ENCODE measurements around the gene TSC22D3. TPM values are rescaled to one million over a fixed set of nuclear protein-coding genes. Genes with fewer than 3 reads are reported as not detected.

The TSC22D3 gene
- total and polyA plus RNA-seq, 9 donors, result 39.5 to 82.9 (median 64.3) TPM

DNA sequence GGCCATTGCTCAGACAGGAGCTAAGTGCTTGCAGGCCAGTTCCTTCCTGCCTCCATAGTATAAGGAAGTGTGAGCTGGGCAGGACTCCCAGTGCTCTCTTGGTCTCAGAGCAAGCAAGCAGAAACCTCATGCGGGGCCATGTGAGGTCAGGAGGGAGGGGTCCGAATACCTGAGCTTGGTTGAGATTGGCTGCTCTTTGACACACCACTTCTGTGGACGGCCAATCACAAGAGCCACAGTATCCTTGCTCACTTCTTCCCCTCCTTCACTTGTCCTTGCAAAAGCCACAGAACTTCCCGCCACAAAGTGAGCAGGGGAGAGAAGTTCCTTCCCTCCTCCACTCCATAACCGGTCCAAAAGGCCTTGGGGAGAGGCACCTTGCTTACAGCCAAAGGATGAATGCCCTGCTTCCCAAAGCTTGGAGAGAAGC is 90.6 kb downstream of the TSC22D3 start:
- DNase-seq, result peak; percentile 67
- no peaks in the 10 kb centered on the region for H3K9me3 ChIP-seq (replicated peaks; ENCODE audit: control insufficient read depth, low read depth, low read length)
- no peak overlapping the region for H3K27ac ChIP-seq (ENCODE audit: low read length)

DNA sequence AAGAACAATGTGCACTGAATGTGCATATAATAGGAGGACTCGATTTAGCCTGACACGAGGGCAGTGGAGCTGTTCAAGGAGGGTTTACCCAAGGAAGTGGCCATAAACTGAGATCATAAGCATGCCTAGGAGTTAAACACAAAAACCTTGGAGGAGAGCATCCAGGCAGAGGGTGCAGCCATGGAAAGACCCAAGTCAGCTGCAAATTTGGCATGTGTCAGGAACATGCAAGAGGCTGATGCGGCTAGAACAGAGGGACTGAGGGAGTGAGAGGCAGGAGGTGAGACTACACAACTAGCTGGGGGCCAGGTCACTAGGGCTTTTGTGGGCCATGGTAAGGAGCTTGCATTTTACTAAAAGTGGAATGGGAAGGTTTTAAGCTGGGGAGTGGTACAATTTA is 91.7 kb downstream of the TSC22D3 start:
- WGBS (ENCODE audit: insufficient coverage), result 70% methylated on average over 3 of the region's 3 CpGs
- Histone ChIP-seq H3K27ac (ENCODE audit: low read length) (no peak overlapping the region), H3K36me3 (ENCODE audit: control insufficient read depth, insufficient read depth, low read length) (no peaks in the 10 kb centered on the region), H3K9me3 (replicated peaks; ENCODE audit: control insufficient read depth, low read depth, low read length) (no peaks in the 10 kb centered on the region), H3K4me1 (ENCODE audit: control insufficient read depth, insufficient read depth, low read length) (peaks cover 4% of the 10 kb centered on the region), H3K27me3 (ENCODE audit: control insufficient read depth, insufficient read depth, low read length) (peaks cover 55% of the 10 kb centered on the region), H3K4me3 (ENCODE audit: low read length) (no peak overlapping the region)
- DNase-seq, result no peak

More for the DNA sequence above, 90.6 kb downstream of the TSC22D3 start:
- H3K4me3 ChIP-seq (ENCODE audit: low read length), result no peak overlapping the region
- peaks cover 52% of the 10 kb centered on the region for H3K27me3 ChIP-seq (ENCODE audit: control insufficient read depth, insufficient read depth, low read length)
- no peaks in the 10 kb centered on the region for H3K36me3 ChIP-seq (ENCODE audit: control insufficient read depth, insufficient read depth, low read length)
- H3K4me1 ChIP-seq (ENCODE audit: control insufficient read depth, insufficient read depth, low read length), result peaks cover 4% of the 10 kb centered on the region
- WGBS (ENCODE audit: insufficient coverage), result no CpG with 5 or more reads among the region's 5 CpGs

DNA sequence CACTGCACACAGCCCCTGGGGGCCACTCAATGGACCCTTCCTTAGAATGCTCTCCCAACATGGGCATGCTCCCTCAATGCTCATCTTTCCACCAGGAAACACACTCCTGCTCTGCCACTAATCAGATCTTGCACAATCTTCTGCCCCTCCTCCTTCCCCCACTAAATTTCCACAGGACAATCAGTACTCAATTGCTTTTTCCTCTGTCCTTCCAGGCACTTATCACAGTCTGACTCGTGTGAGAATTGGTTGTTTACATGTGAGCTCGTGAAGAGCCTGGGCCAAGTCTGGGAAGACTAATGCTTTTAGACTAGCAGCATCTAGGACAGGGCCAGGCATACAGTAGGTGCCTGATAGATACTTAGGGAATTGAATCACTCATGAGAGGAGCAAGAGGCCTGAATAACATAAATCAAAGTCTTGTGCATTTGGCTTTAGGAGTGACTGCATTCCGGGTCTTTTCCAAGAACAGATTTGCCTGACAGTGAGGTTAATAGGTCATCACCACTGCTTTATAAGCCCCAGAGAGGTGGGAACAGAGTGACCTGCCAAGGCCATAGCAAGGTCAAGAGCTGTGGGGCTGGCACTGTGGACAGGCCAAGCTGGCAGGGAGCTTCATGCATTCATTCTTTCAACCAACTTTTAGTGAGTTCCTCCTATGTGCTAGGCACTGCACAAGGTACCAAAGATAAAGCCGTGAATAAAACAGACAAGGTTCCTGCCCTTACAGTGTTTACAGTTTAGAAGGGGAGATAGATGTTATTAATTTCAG is 92.3 kb downstream of the TSC22D3 start:
- Histone ChIP-seq H3K9me3 (replicated peaks; ENCODE audit: control insufficient read depth, low read depth, low read length) (no peaks in the 10 kb centered on the region), H3K36me3 (ENCODE audit: control insufficient read depth, insufficient read depth, low read length) (no peaks in the 10 kb centered on the region), H3K4me1 (ENCODE audit: control insufficient read depth, insufficient read depth, low read length) (peaks cover 4% of the 10 kb centered on the region), H3K4me3 (ENCODE audit: low read length) (no peak overlapping the region), H3K27me3 (ENCODE audit: control insufficient read depth, insufficient read depth, low read length) (peaks cover 54% of the 10 kb centered on the region), H3K27ac (ENCODE audit: low read length) (no peak overlapping the region)
- WGBS (ENCODE audit: insufficient coverage), result 44% methylated on average over 3 of the region's 4 CpGs
- peak; percentile 55 for DNase-seq

DNA sequence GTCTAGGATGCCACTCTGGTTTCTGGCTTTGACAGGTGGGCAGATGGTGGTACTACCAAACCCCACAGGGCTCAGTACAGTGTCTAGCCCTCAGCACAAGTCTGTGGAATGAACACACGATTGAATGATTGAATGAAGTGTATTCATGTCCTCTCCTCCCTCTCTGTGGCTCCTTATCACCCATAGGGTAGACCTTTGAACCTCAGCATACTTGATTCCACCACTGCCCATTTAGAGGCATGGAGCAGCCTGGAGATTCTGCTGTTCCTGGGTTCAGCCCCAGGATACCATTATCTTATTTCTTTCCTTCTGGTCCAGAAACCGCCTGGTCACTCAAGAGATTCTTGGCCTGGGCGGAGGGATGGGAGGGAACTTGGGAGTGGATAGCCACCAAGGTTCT is 93.3 kb downstream of the TSC22D3 start:
- DNase-seq, result no peak
- Histone ChIP-seq H3K4me3 (ENCODE audit: low read length) (no peak overlapping the region), H3K27ac (ENCODE audit: low read length) (no peak overlapping the region), H3K9me3 (replicated peaks; ENCODE audit: control insufficient read depth, low read depth, low read length) (no peaks in the 10 kb centered on the region), H3K27me3 (ENCODE audit: control insufficient read depth, insufficient read depth, low read length) (peaks cover 58% of the 10 kb centered on the region), H3K4me1 (ENCODE audit: control insufficient read depth, insufficient read depth, low read length) (peaks cover 10% of the 10 kb centered on the region), H3K36me3 (ENCODE audit: control insufficient read depth, insufficient read depth, low read length) (no peaks in the 10 kb centered on the region)
- WGBS (ENCODE audit: insufficient coverage), result no CpG with 5 or more reads among the region's 3 CpGs

DNA sequence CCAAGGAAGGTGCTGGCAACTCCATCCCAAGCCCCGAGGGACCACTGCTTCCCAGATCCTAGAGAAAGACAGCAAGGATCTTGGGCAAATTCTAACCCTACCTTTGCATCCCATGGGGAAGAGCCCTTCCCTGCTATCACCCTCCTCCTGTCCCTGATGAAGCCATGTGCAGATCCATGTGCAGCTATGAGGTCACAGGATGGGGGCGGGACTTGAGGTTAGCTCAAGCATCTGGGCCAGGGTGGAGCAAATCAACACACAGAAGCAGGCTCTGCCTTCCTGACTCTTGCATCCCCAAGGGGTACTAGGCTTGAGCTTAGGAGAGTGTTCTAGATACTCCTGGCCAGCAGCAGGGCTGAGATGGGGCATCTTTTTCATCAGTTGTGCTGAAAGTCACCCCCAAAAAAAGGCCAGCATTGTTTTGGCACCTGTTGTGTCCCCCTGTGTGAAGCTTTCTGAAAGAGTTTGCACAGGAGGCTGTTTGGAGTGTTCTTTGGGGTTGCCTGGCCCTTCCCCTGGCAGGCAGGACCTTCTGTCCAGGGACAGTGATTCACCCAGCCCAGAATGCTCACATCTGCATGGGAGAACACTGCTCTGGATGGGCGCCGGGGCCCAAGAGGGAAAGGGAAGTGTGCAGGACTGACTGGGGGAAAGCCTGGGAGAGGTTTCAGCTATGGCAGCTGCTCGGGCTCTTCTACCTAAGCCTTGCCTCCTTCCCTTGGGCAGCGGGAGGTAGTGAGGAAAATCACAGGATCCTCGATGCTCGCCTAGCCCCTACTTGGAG is 96.4 kb downstream of the TSC22D3 start:
- Histone ChIP-seq H3K27me3 (ENCODE audit: control insufficient read depth, insufficient read depth, low read length) (peaks cover 56% of the 10 kb centered on the region), H3K9me3 (replicated peaks; ENCODE audit: control insufficient read depth, low read depth, low read length) (no peaks in the 10 kb centered on the region), H3K27ac (ENCODE audit: low read length) (no peak overlapping the region), H3K4me3 (ENCODE audit: low read length) (no peak overlapping the region), H3K4me1 (ENCODE audit: control insufficient read depth, insufficient read depth, low read length) (peaks cover 30% of the 10 kb centered on the region), H3K36me3 (ENCODE audit: control insufficient read depth, insufficient read depth, low read length) (no peaks in the 10 kb centered on the region)
- 60% methylated on average over 7 of the region's 8 CpGs for WGBS (ENCODE audit: insufficient coverage)
- peak; percentile 60 for DNase-seq

DNA sequence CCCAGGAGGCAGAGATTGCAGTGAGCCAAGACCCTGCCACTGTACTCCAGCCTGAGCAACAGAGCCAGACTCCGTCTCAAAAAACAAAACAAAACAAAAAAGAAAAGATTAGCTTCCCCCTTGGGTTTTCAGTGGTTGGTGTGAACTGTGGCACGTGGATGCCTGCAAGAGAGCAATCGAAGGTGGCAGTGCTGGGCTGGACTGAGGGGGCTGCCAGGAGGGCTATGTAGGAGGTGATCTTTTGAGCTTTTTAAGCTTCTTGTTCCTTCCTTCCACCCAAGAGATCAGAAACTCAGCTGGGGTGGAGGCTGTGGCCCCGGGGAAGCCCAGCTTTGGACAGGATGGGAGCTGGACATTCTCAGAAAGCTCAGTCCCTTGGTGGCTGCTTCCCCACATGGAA is 97.7 kb downstream of the TSC22D3 start:
- peaks cover 58% of the 10 kb centered on the region for H3K27me3 ChIP-seq (ENCODE audit: control insufficient read depth, insufficient read depth, low read length)
- H3K4me1 ChIP-seq (ENCODE audit: control insufficient read depth, insufficient read depth, low read length), result peaks cover 37% of the 10 kb centered on the region
- no peak overlapping the region for H3K4me3 ChIP-seq (ENCODE audit: low read length)
- 57% methylated on average over 1 of the region's 4 CpGs for WGBS (ENCODE audit: insufficient coverage)
- DNase-seq, result no peak
- H3K36me3 ChIP-seq (ENCODE audit: control insufficient read depth, insufficient read depth, low read length), result no peaks in the 10 kb centered on the region
- H3K27ac ChIP-seq (ENCODE audit: low read length), result no peak overlapping the region
- no peaks in the 10 kb centered on the region for H3K9me3 ChIP-seq (replicated peaks; ENCODE audit: control insufficient read depth, low read depth, low read length)

DNA sequence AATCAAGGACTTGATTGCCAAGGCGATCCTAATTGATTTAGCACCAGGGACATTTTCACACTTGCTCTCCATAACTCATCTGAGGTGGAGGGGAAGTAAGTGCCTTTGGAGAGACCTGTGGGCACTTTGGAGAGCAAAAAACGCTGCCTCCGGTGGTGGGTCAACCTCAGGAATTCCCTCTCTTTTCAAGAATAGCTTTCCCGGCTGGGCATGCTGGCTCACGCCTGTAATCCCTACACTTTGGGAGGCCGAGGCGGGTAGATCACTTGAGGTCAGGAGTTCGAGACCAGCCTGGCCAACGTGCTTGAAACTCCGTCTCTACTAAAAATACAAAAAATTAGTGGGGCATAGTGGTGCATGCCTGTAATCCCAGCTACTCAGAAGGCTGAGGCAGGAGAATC is 98.1 kb downstream of the TSC22D3 start:
- peaks cover 55% of the 10 kb centered on the region for H3K27me3 ChIP-seq (ENCODE audit: control insufficient read depth, insufficient read depth, low read length)
- peaks cover 36% of the 10 kb centered on the region for H3K4me1 ChIP-seq (ENCODE audit: control insufficient read depth, insufficient read depth, low read length)
- no peak overlapping the region for H3K4me3 ChIP-seq (ENCODE audit: low read length)

DNA sequence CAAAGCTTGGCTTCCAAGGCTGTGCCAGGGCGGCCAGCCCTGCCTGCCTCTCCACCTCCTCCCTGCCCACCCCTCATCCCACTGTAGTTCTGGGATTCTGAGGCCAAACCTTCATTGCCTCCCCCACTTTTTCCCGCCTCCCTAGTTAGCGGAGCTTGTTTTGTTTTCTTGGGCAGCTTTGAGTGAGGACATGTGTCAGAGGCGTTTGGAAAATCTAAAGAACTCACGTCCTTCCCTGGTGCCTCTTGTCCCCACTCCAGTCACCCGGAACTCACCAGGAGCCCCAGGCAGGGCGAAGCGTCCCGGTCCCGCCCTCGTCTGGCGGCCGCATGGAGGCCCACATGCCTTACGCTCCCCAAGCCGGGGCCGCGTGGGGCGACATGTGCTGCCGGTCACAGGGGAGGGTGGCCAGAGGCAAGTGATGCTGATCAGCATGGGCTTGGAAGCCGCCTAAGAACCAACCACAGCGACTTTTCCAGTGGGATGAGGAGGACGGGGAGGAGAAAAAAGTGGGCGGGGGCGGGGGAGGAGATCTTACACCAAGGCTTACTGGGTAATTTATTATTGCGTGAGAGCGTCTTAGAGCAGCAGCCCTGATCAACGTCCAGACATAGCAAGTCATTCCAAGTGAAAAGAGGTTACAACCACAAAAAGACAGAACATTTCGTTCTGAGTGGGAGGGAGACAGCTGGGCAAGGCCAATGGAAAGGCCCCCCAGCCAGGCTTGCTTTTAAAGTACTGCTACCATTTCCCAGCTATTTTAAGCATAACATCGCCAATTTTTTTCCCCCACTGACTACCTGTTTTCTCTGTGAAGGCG is 98.8 kb downstream of the TSC22D3 start:
- peaks cover 49% of the 10 kb centered on the region for H3K27me3 ChIP-seq (ENCODE audit: control insufficient read depth, insufficient read depth, low read length)
- peak overlapping the region; percentile 41 for H3K4me3 ChIP-seq (ENCODE audit: low read length)
- peak; percentile 93 for DNase-seq
- 38% methylated on average over 12 of the region's 30 CpGs for WGBS (ENCODE audit: insufficient coverage)
- H3K4me1 ChIP-seq (ENCODE audit: control insufficient read depth, insufficient read depth, low read length), result peaks cover 36% of the 10 kb centered on the region
- H3K36me3 ChIP-seq (ENCODE audit: control insufficient read depth, insufficient read depth, low read length), result no peaks in the 10 kb centered on the region
- no peaks in the 10 kb centered on the region for H3K9me3 ChIP-seq (replicated peaks; ENCODE audit: control insufficient read depth, low read depth, low read length)
- peak overlapping the region; percentile 87 for H3K27ac ChIP-seq (ENCODE audit: low read length)

More for the DNA sequence above, 98.1 kb downstream of the TSC22D3 start:
- no peaks in the 10 kb centered on the region for H3K9me3 ChIP-seq (replicated peaks; ENCODE audit: control insufficient read depth, low read depth, low read length)
- no peaks in the 10 kb centered on the region for H3K36me3 ChIP-seq (ENCODE audit: control insufficient read depth, insufficient read depth, low read length)
- peak overlapping the region; percentile 87 for H3K27ac ChIP-seq (ENCODE audit: low read length)
- WGBS (ENCODE audit: insufficient coverage), result 38% methylated on average over 4 of the region's 10 CpGs
- DNase-seq, result no peak

DNA sequence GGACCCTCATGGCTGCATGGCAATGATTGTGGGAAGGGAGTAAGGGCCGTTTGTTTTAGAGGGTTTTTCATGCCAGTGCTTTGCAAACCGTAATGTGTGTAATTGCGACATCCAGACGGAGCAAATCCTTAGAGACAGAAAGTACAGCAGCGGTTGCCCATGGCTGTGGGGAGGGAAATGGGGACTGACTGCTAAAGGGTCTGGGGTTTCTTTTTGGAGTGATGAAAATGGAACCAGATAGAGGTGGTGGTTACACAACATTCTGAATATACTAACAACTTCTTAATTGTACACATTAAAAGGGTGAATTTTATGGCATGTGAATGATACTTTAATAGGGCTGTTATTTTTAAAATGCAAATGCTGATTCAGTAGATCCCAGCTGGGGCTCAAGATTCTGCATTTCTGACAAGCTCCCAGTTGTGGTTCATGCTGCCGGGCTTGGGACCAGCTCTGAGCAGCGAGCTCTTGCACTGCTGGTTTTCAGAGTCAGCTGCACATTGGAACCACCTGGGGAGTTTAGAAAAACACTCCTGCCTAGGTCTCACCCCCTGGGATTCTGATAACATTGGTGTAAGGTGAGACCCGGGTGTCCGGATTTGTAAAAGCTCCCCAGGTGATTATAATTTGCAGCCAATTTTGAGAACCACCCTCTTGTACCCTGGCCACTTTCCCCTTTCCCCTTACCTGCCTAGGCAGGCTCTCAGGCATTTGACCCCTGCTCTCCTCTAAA is 99.6 kb downstream of the TSC22D3 start:
- H3K27ac ChIP-seq (ENCODE audit: low read length), result peak overlapping the region; percentile 87
- DNase-seq, result peak; percentile 42
- no peaks in the 10 kb centered on the region for H3K36me3 ChIP-seq (ENCODE audit: control insufficient read depth, insufficient read depth, low read length)
- H3K27me3 ChIP-seq (ENCODE audit: control insufficient read depth, insufficient read depth, low read length), result peaks cover 49% of the 10 kb centered on the region
- H3K4me3 ChIP-seq (ENCODE audit: low read length), result peak overlapping the region; percentile 41
- WGBS (ENCODE audit: insufficient coverage), result 26% methylated on average over 7 of the region's 9 CpGs
- peaks cover 36% of the 10 kb centered on the region for H3K4me1 ChIP-seq (ENCODE audit: control insufficient read depth, insufficient read depth, low read length)
- H3K9me3 ChIP-seq (replicated peaks; ENCODE audit: control insufficient read depth, low read depth, low read length), result no peaks in the 10 kb centered on the region
